Fibroblast of skin of right biceps (primary cell): Measurements from ENCODE around the gene DENND1A.
"Not testable (repeated sequence)": the region's sequence is repeated elsewhere in the genome, so short reads cannot be mapped to it uniquely, and the experiment has no call there.

Experiments
- DNase-seq: peaks from one replicate; pipeline ENCODE4 v3.0.0-alpha.2; 2013

Gene DENND1A

GRCh38 chr9:123914517-123915196, 15.3 kb downstream of the DENND1A start:
- DNase-seq: no peak

- no peak for DNase-seq
Measured at GRCh38 chr9:123912167-123912897, 17.6 kb downstream of the DENND1A start.

- DNase-seq: no peak
Measured at GRCh38 chr9:123911024-123911423, 18.9 kb downstream of the DENND1A start.

- DNase-seq: not testable (repeated sequence)
Measured at GRCh38 chr9:123909192-123909591, 20.7 kb downstream of the DENND1A start.

- not testable (repeated sequence) for DNase-seq
Measured at GRCh38 chr9:123903550-123903949, 26.4 kb downstream of the DENND1A start.

GRCh38 chr9:123894822-123895221, 35.1 kb downstream of the DENND1A start:
- no peak for DNase-seq

GRCh38 chr9:123893831-123894460, 36.0 kb downstream of the DENND1A start:
- peak; percentile 44 for DNase-seq

- DNase-seq: no peak
Measured at GRCh38 chr9:123893115-123893514, 36.8 kb downstream of the DENND1A start.

GRCh38 chr9:123887837-123888236, 42.1 kb downstream of the DENND1A start:
- DNase-seq: no peak

- not testable (repeated sequence) for DNase-seq
Measured at GRCh38 chr9:123885834-123886233, 44.1 kb downstream of the DENND1A start.

GRCh38 chr9:123883634-123884033, 46.3 kb downstream of the DENND1A start:
- peak; percentile 6 for DNase-seq

GRCh38 chr9:123881604-123882003, 48.3 kb downstream of the DENND1A start:
- no peak for DNase-seq

- no peak for DNase-seq
Measured at GRCh38 chr9:123880420-123880819, 49.5 kb downstream of the DENND1A start.

GRCh38 chr9:123876750-123877149, 53.2 kb downstream of the DENND1A start:
- DNase-seq: no peak

GRCh38 chr9:123872710-123873109, 57.2 kb downstream of the DENND1A start:
- no peak for DNase-seq

GRCh38 chr9:123871781-123872180, 58.1 kb downstream of the DENND1A start:
- DNase-seq: no peak

- DNase-seq: peak; percentile 1
Measured at GRCh38 chr9:123868002-123868401, 61.9 kb downstream of the DENND1A start.

GRCh38 chr9:123867034-123867433, 62.9 kb downstream of the DENND1A start:
- no peak for DNase-seq

- peak; percentile 10 for DNase-seq
Measured at GRCh38 chr9:123866497-123866896, 63.4 kb downstream of the DENND1A start.

GRCh38 chr9:123865226-123866000, 64.5 kb downstream of the DENND1A start:
- DNase-seq: no peak

- no peak for DNase-seq
Measured at GRCh38 chr9:123864251-123864650, 65.7 kb downstream of the DENND1A start.

GRCh38 chr9:123863164-123863855, 66.6 kb downstream of the DENND1A start:
- peak; percentile 65 for DNase-seq

GRCh38 chr9:123861756-123862120, 68.2 kb downstream of the DENND1A start:
- no peak for DNase-seq
